IMR-90 (cell line): Measurements from ENCODE around the gene NTM. TPM values are rescaled to one million over a fixed set of nuclear protein-coding genes. Genes with fewer than 3 reads are reported as not detected.

Experiments
- ATAC-seq: fragments of 200-7000 bp; cut with Tn5 transposase; 2 replicates; pipeline ENCODE4 v1.9.1; 2020; ENCODE audit warnings: low read depth, mild to moderate bottlenecking, moderate library complexity
- BruUV-seq: library from RNA; stranded (reverse); fragments of 400-500 nt; replicated peaks from 2 replicates; lab custom pipeline; 2021; lab: Mats Ljungman, UMichigan
- CTCF ChIA-PET: fragments of 300-600 bp; formaldehyde crosslinking; extraction: SDS; loops from one replicate; lab custom pipeline; 2021; ENCODE audit warnings: antibody characterized with exemption; lab: Yijun Ruan, JAX
- POLR2A ChIA-PET: fragments of 300-600 bp; sonication (Branson Sonifier 250); formaldehyde crosslinking; loops from one replicate; lab custom pipeline; 2022; ENCODE audit warnings: antibody characterized with exemption; ENCODE audit not compliant: unreplicated experiment; lab: Charles Lee
- DNase-seq: peaks from one replicate; pipeline ENCODE4 v3.0.0; 2013
- H2AFZ ChIP-seq: replicated peaks from 2 replicates; pipeline ENCODE3; 2013; ENCODE audit warnings: low read length, mild to moderate bottlenecking; ENCODE audit not compliant: poor library complexity
- H2AK5ac ChIP-seq: 2 replicates; pipeline ENCODE4 v1.6.1; 2013; ENCODE audit warnings: low read depth, low read length, inconsistent platforms
- H2AK9ac ChIP-seq: replicated peaks from 2 replicates; pipeline ENCODE3; 2013; ENCODE audit warnings: mild to moderate bottlenecking, low read depth, low read length, moderate library complexity; ENCODE audit not compliant: poor library complexity
- H2BK120ac ChIP-seq: 2 replicates; pipeline ENCODE4 v1.6.1; 2013; ENCODE audit warnings: low read depth, low read length, inconsistent platforms
- H2BK15ac ChIP-seq: 3 replicates; pipeline ENCODE4 v1.6.1; 2013; ENCODE audit warnings: low read depth, low read length, inconsistent platforms
- H2BK20ac ChIP-seq: 2 replicates; pipeline ENCODE4 v1.6.1; 2013; ENCODE audit warnings: low read depth, mild to moderate bottlenecking, inconsistent platforms, low read length, moderate library complexity
- H2BK5ac ChIP-seq: 2 replicates; pipeline ENCODE4 v1.6.1; 2013; ENCODE audit warnings: mild to moderate bottlenecking, low read depth, low read length, inconsistent platforms; ENCODE audit not compliant: poor library complexity, severe bottlenecking
- H3K14ac ChIP-seq: replicated peaks from 2 replicates; pipeline ENCODE4 v1.6.1; 2013; ENCODE audit warnings: low read depth, low read length, inconsistent platforms
- H3K18ac ChIP-seq: 2 replicates; pipeline ENCODE4 v1.6.1; 2013; ENCODE audit warnings: low read depth, low read length, control low read depth
- H3K23ac ChIP-seq: 2 replicates; pipeline ENCODE4 v1.6.1; 2013; ENCODE audit warnings: low read depth, low read length, inconsistent platforms
- H3K27ac ChIP-seq: 2 replicates; pipeline ENCODE4 v1.5.1; 2013; ENCODE audit warnings: mild to moderate bottlenecking, control low read depth, low read length; ENCODE audit not compliant: insufficient read depth
- H3K27me3 ChIP-seq: 2 replicates; pipeline ENCODE4 v1.6.1; 2013; ENCODE audit warnings: low read length; ENCODE audit not compliant: control insufficient read depth, insufficient read depth
- H3K36me3 ChIP-seq: 2 replicates; pipeline ENCODE4 v1.6.1; 2013; ENCODE audit warnings: low read length, mixed read lengths; ENCODE audit not compliant: control insufficient read depth, insufficient read depth
- H3K4ac ChIP-seq: 2 replicates; pipeline ENCODE4 v1.6.1; 2013; ENCODE audit warnings: low read depth, low read length, inconsistent platforms
- H3K4me1 ChIP-seq: 2 replicates; pipeline ENCODE4 v1.6.1; 2013; ENCODE audit warnings: low read length, mixed read lengths; ENCODE audit not compliant: control insufficient read depth, insufficient read depth
- H3K4me2 ChIP-seq: 2 replicates; pipeline ENCODE4 v1.6.1; 2013; ENCODE audit warnings: low read depth, mild to moderate bottlenecking, control low read depth, low read length, moderate library complexity
- H3K4me3 ChIP-seq: 2 replicates; pipeline ENCODE4 v1.5.1; 2013; ENCODE audit warnings: low read depth, mild to moderate bottlenecking, control low read depth, low read length, moderate library complexity; ENCODE audit not compliant: insufficient read depth
- H3K56ac ChIP-seq: 2 replicates; pipeline ENCODE4 v1.6.1; 2013; ENCODE audit warnings: low read length, inconsistent platforms; ENCODE audit not compliant: insufficient read depth; ENCODE audit errors: extremely low read depth
- H3K79me1 ChIP-seq, 2 experiments: 2 replicates each; pipeline ENCODE4 v1.6.1; 2013; ENCODE audit warnings: low read length in 2 of 2, inconsistent platforms in 1 of 2, low read depth in 1 of 2
- H3K9ac ChIP-seq: 2 replicates; pipeline ENCODE4 v1.6.1; 2013; ENCODE audit warnings: low read depth, low read length, control low read depth
- H3K9me1 ChIP-seq: 2 replicates; pipeline ENCODE4 v1.6.1; 2013; ENCODE audit warnings: low read length, inconsistent platforms; ENCODE audit not compliant: insufficient read depth
- H3K9me3 ChIP-seq: 2 replicates; pipeline ENCODE4 v1.6.1; 2013; ENCODE audit warnings: low read length; ENCODE audit not compliant: control insufficient read depth, insufficient read depth
- H4K20me1 ChIP-seq: 2 replicates; pipeline ENCODE4 v1.6.1; 2013; ENCODE audit warnings: low read length, inconsistent platforms; ENCODE audit not compliant: insufficient read depth
- H4K5ac ChIP-seq: 2 replicates; pipeline ENCODE4 v1.6.1; 2013; ENCODE audit warnings: mild to moderate bottlenecking, low read depth, low read length, control low read depth
- H4K8ac ChIP-seq, 2 experiments: 2 replicates each; pipeline ENCODE4 v1.6.1; 2013; ENCODE audit warnings: low read depth in 2 of 2, low read length in 2 of 2, control low read depth in 1 of 2, inconsistent platforms in 1 of 2
- H4K91ac ChIP-seq: 2 replicates; pipeline ENCODE4 v1.6.1; 2013; ENCODE audit warnings: low read depth, low read length, inconsistent platforms; ENCODE audit not compliant: insufficient read depth
- BHLHE40 ChIP-seq: fragments of 150-350 bp; IDR thresholded peaks from 2 replicates; pipeline ENCODE4 v1.6.1; 2016; ENCODE audit warnings: mild to moderate bottlenecking, low read depth, low read length
- CEBPB ChIP-seq: IDR thresholded peaks from 2 replicates; pipeline ENCODE4 v1.6.1; 2012; ENCODE audit warnings: low read depth, low read length, improper control_type of control experiment
- CHD1 ChIP-seq: IDR thresholded peaks from 2 replicates; pipeline ENCODE4 v1.6.1; 2012; ENCODE audit warnings: low read depth, low read length, improper control_type of control experiment
- CTCF ChIP-seq: conservative IDR thresholded peaks from 2 replicates; pipeline ENCODE4 v1.5.1; 2012; ENCODE audit warnings: mild to moderate bottlenecking, low read depth, low read length, improper control_type of control experiment
- ELK1 ChIP-seq: fragments of 150-350 bp; IDR thresholded peaks from 2 replicates; pipeline ENCODE4 v1.6.1; 2016; ENCODE audit warnings: low read depth, mild to moderate bottlenecking, low read length, moderate library complexity, borderline replicate concordance
- FOS ChIP-seq: fragments of 150-350 bp; IDR thresholded peaks from 2 replicates; pipeline ENCODE4 v1.6.1; 2016; ENCODE audit warnings: low read depth, low read length
- MAFK ChIP-seq: IDR thresholded peaks from 2 replicates; pipeline ENCODE4 v1.6.1; 2012; ENCODE audit warnings: low read depth, low read length, improper control_type of control experiment
- MAZ ChIP-seq: IDR thresholded peaks from 2 replicates; pipeline ENCODE4 v1.6.1; 2012; ENCODE audit warnings: low read depth, mild to moderate bottlenecking, low read length, improper control_type of control experiment, moderate library complexity, borderline replicate concordance
- MXI1 ChIP-seq: IDR thresholded peaks from 2 replicates; pipeline ENCODE4 v1.6.1; 2012; ENCODE audit warnings: low read depth, mild to moderate bottlenecking, low read length, moderate library complexity, borderline replicate concordance
- NFE2L2 ChIP-seq: fragments of 150-350 bp; IDR thresholded peaks from 2 replicates; pipeline ENCODE4 v1.6.1; 2016; ENCODE audit warnings: low read depth, mild to moderate bottlenecking, low read length
- POLR2A ChIP-seq: IDR thresholded peaks from 2 replicates; pipeline ENCODE4 v1.6.1; 2012; ENCODE audit warnings: mild to moderate bottlenecking, low read depth, low read length
- RAD21 ChIP-seq: IDR thresholded peaks from 2 replicates; pipeline ENCODE4 v1.6.1; 2012; ENCODE audit warnings: low read length, improper control_type of control experiment
- RCOR1 ChIP-seq: IDR thresholded peaks from 2 replicates; pipeline ENCODE4 v1.6.1; 2012; ENCODE audit warnings: mild to moderate bottlenecking, low read length, improper control_type of control experiment; ENCODE audit not compliant: insufficient replicate concordance
- RFX5 ChIP-seq: IDR thresholded peaks from 2 replicates; pipeline ENCODE4 v1.8.0; 2012; ENCODE audit warnings: low read depth, mild to moderate bottlenecking, low read length, moderate library complexity
- SMC3 ChIP-seq: fragments of 150-350 bp; IDR thresholded peaks from 2 replicates; pipeline ENCODE4 v1.6.1; 2016; ENCODE audit warnings: low read depth, mild to moderate bottlenecking, antibody characterized with exemption, low read length, moderate library complexity
- WGBS, 2 experiments: methylation state at CpG; one replicate each; pipeline versions ENCODE4 v1.1.5 to v1.1.7; 2013; ENCODE audit warnings: missing lambda C conversion rate in 2 of 2; ENCODE audit not compliant: insufficient read length in 1 of 2; ENCODE audit errors: extremely low coverage in 2 of 2; 5-methylcytosine and 5-hydroxymethylcytosine counted together
- dilution Hi-C: fragments of 300-500 bp; cut with HindIII; formaldehyde crosslinking; loops from one replicate; pipeline ENCODE4 v1.14.3; 2018; ENCODE audit warnings: low sequenced_read_pairs; ENCODE audit not compliant: unreplicated experiment
- in situ Hi-C: fragments of 300-500 bp; cut with MboI; formaldehyde crosslinking; loops from 3 replicates; pipeline ENCODE4 v1.14.3; 2019; ENCODE audit warnings: low sequenced_read_pairs, inconsistent platforms, mixed read lengths
- intact Hi-C: fragments of 100-400 bp; cut with micrococcal nuclease; formaldehyde crosslinking; loops from 2 replicates; pipeline ENCODE4 v1.10.0; 2022
- polyA plus RNA-seq, 3 experiments: library from polyadenylated mRNA; depleted of rRNA; stranded (reverse); fragments of >200 nt; gene quantifications; 2 replicates each; pipeline ENCODE4 v1.2.3, GENCODE V29; 2012; ENCODE audit warnings: low replicate concordance in 1 of 3
- total RNA-seq: library from RNA; depleted of rRNA; stranded (reverse); fragments of >200 nt; gene quantifications from 2 replicates; pipeline ENCODE4 v1.2.3, GENCODE V29; 2012
- TF ChIP-seq, protein P1 (sequence below): fragments of 150-350 bp; IDR thresholded peaks from 2 replicates; pipeline ENCODE4 v1.6.1; 2017; ENCODE audit warnings: mild to moderate bottlenecking, antibody characterized with exemption, low read length, low read depth

Gene NTM
- total and polyA plus RNA-seq, 2 of the 4 experiments (the other 2 are of a cell fraction) = 19.5 to 25.5 TPM

- Histone ChIP-seq H2AK9ac (no peak overlapping the region), H4K8ac (no peak overlapping the region), H3K9me3 (no peaks in the 10 kb centered on the region), H2BK20ac (no peak overlapping the region), H3K9ac (no peak overlapping the region), H2BK15ac (no peak overlapping the region), H3K4me2 (no peak overlapping the region), H3K79me1 (no peaks in the 10 kb centered on the region), H2AFZ (no peak overlapping the region), H3K18ac (no peak overlapping the region), H2BK120ac (no peak overlapping the region), H3K27ac (no peak overlapping the region), H2AK5ac (no peak overlapping the region), H3K23ac (no peak overlapping the region), H3K27me3 (peaks cover 10% of the 10 kb centered on the region), H4K20me1 (no peaks in the 10 kb centered on the region), H3K4me3 (no peak overlapping the region), H3K14ac (no peak overlapping the region), H4K91ac (no peak overlapping the region), H2BK5ac (no peak overlapping the region), H3K9me1 (no peaks in the 10 kb centered on the region), H3K4ac (no peak overlapping the region), H3K36me3 (no peaks in the 10 kb centered on the region), H4K5ac (no peak overlapping the region), H3K4me1 (no peaks in the 10 kb centered on the region), H3K56ac (no peak overlapping the region)
- DNase-seq (no peak), ATAC-seq (no peak)
- intact Hi-C loops (no loop called here), in situ Hi-C loops (no loop called here), dilution Hi-C loops (no loop called here)
- no CpG with 5 or more reads among the region's 5 CpGs for WGBS, 2 experiments
- ChIA-PET POLR2A (no interaction called here), CTCF (interaction anchor here (0.6 kb wide), 1 partner anchor 405 kb away, joined by 3 read pairs; no protein-coding TSS in a partner anchor)
- BruUV-seq = no TSS peak
- TF ChIP-seq, protein P1, sequence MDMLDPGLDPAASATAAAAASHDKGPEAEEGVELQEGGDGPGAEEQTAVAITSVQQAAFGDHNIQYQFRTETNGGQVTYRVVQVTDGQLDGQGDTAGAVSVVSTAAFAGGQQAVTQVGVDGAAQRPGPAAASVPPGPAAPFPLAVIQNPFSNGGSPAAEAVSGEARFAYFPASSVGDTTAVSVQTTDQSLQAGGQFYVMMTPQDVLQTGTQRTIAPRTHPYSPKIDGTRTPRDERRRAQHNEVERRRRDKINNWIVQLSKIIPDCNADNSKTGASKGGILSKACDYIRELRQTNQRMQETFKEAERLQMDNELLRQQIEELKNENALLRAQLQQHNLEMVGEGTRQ = no peak
- TF ChIP-seq MAZ (no peak), SMC3 (no peak), RAD21 (no peak), MAFK (no peak), RFX5 (no peak), CHD1 (no peak), CEBPB (no peak), CTCF (no peak), NFE2L2 (no peak), BHLHE40 (no peak), ELK1 (no peak), RCOR1 (no peak), POLR2A (no peak), FOS (no peak), MXI1 (no peak)
These were observed 244.2 kb downstream of the NTM start for GRCh38 chr11:131614631-131615030.
